MCF 10A (cell line): Measurements from ENCODE around the gene HAND2. TPM values are rescaled to one million over a fixed set of nuclear protein-coding genes. Genes with fewer than 3 reads are reported as not detected.

Source experiments
- BruUV-seq: library from RNA; stranded (reverse); fragments of 400-500 nt; replicated peaks from 2 replicates; lab custom pipeline; 2021; lab: Mats Ljungman, UMichigan
- CTCF ChIA-PET: fragments of 300-600 bp; sonication (Branson Sonifier 250); formaldehyde crosslinking; extraction: SDS; loops from one replicate; lab custom pipeline; 2021; ENCODE audit warnings: antibody characterized with exemption, inconsistent platforms; lab: Yijun Ruan, JAX
- POLR2A ChIA-PET: fragments of 300-600, 350-650 bp; sonication (Branson Sonifier 250); formaldehyde crosslinking; extraction: SDS; loops from one replicate; lab custom pipeline; 2020; ENCODE audit warnings: antibody characterized with exemption, inconsistent platforms; lab: Yijun Ruan, JAX
- DNase-seq: peaks from one replicate; pipeline ENCODE4 v3.0.0-alpha.2; 2018; ENCODE audit not compliant: unreplicated experiment
- H3K27ac Mint-ChIP-seq: one replicate; pipeline ENCODE4 v1.8.0; 2022; ENCODE audit warnings: mild to moderate bottlenecking, low read depth, mixed read lengths; ENCODE audit not compliant: unreplicated experiment
- H3K27me3 Mint-ChIP-seq: one replicate; pipeline ENCODE4 v1.8.0; 2022; ENCODE audit warnings: mixed read lengths; ENCODE audit not compliant: insufficient read depth, unreplicated experiment
- H3K36me3 Mint-ChIP-seq: one replicate; pipeline ENCODE4 v1.8.0; 2022; ENCODE audit warnings: mild to moderate bottlenecking, moderate library complexity, mixed read lengths; ENCODE audit not compliant: insufficient read depth, unreplicated experiment
- H3K4me1 Mint-ChIP-seq: one replicate; pipeline ENCODE4 v1.8.0; 2022; ENCODE audit warnings: mixed read lengths; ENCODE audit not compliant: insufficient read depth, unreplicated experiment
- H3K4me3 Mint-ChIP-seq: one replicate; pipeline ENCODE4 v1.8.0; 2022; ENCODE audit warnings: mild to moderate bottlenecking, moderate library complexity, mixed read lengths; ENCODE audit not compliant: unreplicated experiment
- H3K9me3 Mint-ChIP-seq: one replicate; pipeline ENCODE4 v1.8.0; 2022; ENCODE audit warnings: mixed read lengths; ENCODE audit not compliant: unreplicated experiment
- intact Hi-C: fragments of 100-400 bp; cut with micrococcal nuclease; formaldehyde crosslinking; loops from 2 replicates; pipeline ENCODE4 v1.14.1; 2022
- total RNA-seq: library from RNA; stranded (reverse); gene quantifications from 2 replicates; pipeline ENCODE4 v1.2.3, GENCODE V29; 2022
- TF ChIP-seq, protein P1 (sequence below): fragments of 200-600 bp; IDR thresholded peaks from one replicate; pipeline ENCODE4 v1.8.0; 2022; ENCODE audit warnings: antibody characterized with exemption, mild to moderate bottlenecking; ENCODE audit not compliant: unreplicated experiment

Gene HAND2
- total RNA-seq, 1 experiment from 2014 or later: not detected

DNA sequence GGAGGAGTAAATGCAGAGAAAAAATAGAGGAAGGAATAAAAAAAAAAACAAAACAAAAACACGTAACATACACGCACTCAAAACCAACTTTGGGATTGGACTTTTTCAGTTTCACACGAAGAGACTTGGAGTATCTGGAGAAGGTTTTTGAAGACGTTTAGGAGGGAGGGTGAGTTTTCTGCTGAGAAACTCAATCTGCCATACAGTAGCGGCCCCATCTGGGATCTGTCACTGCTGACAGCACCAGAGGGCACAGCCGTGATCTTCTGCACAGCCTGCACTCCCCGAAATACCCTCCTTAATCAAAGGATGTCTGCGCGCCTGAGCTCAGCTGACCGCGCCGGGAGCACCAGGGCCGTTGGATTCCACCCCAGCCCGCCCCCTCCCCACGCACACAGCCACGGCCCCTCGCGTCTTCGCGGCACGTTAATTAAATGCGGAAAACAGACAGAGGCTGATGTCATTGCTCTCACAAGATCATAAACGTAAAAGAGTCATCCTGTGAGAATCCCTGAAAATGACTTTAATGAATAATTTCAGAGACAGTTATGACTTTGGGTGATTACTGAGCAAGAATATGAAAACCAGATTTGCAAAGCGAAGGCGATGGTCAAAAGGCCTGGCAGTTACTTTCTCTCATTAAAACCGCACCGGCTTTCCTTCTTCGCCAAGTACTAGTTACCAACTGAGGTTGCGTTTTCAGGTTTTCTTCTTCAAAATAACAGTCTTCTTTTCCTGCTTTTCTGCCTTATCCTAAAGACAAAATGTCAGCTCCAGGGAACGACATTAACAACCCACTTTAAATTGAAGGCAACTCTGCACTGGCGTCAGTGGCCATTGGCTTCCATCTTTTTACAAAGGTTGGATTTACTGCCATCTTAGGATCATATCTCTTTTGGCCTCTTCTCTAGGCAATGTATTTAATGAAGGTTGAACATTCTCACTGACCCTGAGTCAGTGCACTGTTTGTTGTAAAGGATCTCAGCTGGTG lies 10.6 kb downstream of the HAND2 start:
- H3K4me3 Mint-ChIP-seq: no peak overlapping the region
- intact Hi-C loops: loop anchor here (1.0 kb wide), 1 partner anchor 35 kb away; no protein-coding TSS in a partner anchor
- ChIA-PET CTCF (no interaction called here), POLR2A (no interaction called here)
- H3K27ac Mint-ChIP-seq: no peak overlapping the region
- H3K36me3 Mint-ChIP-seq: peaks cover 3% of the 10 kb centered on the region
- TF ChIP-seq, protein P1, sequence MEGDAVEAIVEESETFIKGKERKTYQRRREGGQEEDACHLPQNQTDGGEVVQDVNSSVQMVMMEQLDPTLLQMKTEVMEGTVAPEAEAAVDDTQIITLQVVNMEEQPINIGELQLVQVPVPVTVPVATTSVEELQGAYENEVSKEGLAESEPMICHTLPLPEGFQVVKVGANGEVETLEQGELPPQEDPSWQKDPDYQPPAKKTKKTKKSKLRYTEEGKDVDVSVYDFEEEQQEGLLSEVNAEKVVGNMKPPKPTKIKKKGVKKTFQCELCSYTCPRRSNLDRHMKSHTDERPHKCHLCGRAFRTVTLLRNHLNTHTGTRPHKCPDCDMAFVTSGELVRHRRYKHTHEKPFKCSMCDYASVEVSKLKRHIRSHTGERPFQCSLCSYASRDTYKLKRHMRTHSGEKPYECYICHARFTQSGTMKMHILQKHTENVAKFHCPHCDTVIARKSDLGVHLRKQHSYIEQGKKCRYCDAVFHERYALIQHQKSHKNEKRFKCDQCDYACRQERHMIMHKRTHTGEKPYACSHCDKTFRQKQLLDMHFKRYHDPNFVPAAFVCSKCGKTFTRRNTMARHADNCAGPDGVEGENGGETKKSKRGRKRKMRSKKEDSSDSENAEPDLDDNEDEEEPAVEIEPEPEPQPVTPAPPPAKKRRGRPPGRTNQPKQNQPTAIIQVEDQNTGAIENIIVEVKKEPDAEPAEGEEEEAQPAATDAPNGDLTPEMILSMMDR: no peak
- no TSS peak for BruUV-seq
- no peaks in the 10 kb centered on the region for H3K4me1 Mint-ChIP-seq
- H3K27me3 Mint-ChIP-seq: peaks cover 22% of the 10 kb centered on the region
- H3K9me3 Mint-ChIP-seq: peaks cover 7% of the 10 kb centered on the region
- DNase-seq: no peak

DNA sequence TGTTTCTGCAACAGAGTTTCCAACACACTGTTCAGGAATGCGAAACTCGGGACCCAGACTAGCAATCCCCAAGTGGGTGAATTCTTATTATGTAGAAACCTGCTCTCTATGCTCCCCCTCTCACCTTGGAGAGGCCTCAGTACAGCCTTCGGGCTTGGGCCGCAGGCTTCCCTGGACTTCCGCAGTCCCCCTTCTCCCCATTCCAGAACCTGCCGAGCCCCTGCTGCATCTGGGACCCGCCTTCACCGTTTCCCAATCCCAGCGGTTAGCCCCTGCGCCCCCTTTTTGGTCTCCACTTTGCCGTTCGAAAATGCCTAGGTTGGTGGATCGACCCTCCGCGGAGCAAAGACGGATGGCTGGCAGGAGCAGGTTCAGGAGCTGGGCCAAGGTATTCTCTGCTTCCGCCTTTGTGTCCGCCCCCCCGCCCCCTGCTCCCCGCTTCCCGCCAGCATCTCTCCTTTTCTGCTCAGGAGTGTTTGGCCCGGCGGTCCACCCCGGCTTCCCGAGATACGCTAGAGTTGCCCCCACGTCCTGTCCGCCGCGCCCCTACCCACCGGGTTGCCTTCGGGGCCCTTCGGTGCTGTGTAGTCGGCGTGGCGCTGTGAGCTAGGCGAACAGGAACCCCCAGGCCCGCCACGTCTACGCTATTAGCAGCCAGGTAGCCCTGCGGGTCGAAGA lies 11.5 kb downstream of the HAND2 start:
- BruUV-seq: no TSS peak
- H3K27me3 Mint-ChIP-seq: peaks cover 29% of the 10 kb centered on the region
- CTCF ChIA-PET: no interaction called here
- POLR2A ChIA-PET: no interaction called here
- DNase-seq: no peak
- no peak overlapping the region for H3K27ac Mint-ChIP-seq
- no peak overlapping the region for H3K4me3 Mint-ChIP-seq
- no peaks in the 10 kb centered on the region for H3K36me3 Mint-ChIP-seq
- intact Hi-C loops: no loop called here
- H3K4me1 Mint-ChIP-seq: no peaks in the 10 kb centered on the region
- H3K9me3 Mint-ChIP-seq: peaks cover 7% of the 10 kb centered on the region
- TF ChIP-seq, protein P1: no peak

DNA sequence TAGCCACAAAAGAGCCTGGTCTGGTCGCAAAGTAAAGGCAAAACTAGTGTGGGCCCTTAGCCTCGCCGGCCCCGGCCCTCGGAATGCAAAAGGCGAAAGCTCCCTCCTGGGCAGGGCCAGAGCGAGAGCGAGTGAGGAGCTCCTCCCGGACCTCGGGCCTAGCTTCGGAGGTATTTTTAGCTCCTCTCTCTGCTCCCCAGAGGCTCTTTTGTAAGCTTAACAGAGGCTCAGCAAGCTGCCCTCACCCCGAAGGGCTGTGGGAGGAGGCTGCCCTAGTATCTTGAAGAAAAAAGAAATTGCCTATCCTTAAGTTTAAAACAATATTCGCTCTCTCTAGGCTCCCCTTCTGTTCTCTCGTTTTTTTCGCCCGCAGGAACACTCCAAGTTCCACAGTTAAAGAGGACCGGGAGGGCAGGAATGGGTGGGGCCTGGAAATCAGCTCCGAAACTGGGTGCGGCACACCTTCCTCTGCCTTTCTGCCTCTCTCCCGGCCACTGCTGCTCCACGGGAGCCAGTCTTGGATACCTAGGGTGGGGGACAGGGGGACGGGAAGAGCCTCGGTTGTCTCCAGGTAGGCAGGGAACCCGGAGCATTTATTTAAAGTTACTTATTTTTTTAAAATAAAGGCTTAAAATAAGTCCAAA lies 12.1 kb downstream of the HAND2 start:
- Mint-ChIP-seq H3K27ac (no peak overlapping the region), H3K27me3 (peaks cover 36% of the 10 kb centered on the region), H3K36me3 (no peaks in the 10 kb centered on the region), H3K4me1 (no peaks in the 10 kb centered on the region), H3K4me3 (no peak overlapping the region), H3K9me3 (peaks cover 7% of the 10 kb centered on the region)
- no TSS peak for BruUV-seq
- ChIA-PET CTCF (no interaction called here), POLR2A (no interaction called here)
- intact Hi-C loops: no loop called here
- TF ChIP-seq, protein P1: no peak
- DNase-seq: no peak
